HuH-7 (cell line): ENCODE data around the gene SHC3.

Experiments used
- DNase-seq: peaks from one replicate; pipeline ENCODE4 v3.0.0; 2011; ENCODE audit warnings: low spot score

The SHC3 gene

DNA sequence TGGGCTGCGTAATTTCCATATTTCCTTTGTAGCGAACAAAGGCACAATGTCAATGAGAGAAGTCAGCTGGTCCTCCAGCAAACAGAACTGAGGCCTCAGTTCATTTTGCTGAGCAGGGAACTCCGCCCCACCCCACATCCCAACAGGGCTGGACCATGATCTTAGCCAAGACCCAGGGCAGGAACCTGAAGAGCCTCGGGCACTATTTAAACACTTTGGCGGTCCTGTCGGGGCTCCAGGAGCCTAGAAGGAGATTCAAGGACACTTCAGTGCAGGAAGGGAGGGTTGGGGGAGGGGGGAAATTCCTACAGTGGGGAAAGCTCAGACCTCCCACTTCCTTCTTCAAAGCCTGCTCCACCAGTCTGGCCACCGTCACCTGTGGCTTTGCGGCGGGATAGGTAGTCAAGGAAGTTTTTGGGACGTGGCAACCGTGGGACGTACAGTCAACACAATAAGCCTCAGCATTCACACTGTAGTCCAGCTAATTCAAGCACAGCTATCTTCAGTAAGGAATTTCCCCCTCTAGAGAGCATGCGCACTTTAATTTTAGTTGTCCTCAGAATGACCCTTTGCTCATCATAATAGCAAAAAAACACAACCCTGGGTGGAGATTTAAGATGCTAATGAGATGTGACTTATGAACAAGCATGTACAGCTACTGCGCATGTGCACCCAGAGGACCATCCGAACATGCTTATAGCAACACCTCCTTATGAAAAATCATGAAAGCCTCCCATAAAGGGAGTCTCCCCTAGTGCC lies 156.4 kb downstream of the SHC3 start:
- no peak for DNase-seq

GRCh38 chr9:89021154-89021803 lies 157.3 kb downstream of the SHC3 start:
- no peak for DNase-seq

- DNase-seq = no peak
Observed at GRCh38 chr9:89020754-89021153, 157.9 kb downstream of the SHC3 start.

GRCh38 chr9:89015336-89015735 lies 163.3 kb downstream of the SHC3 start:
- no peak for DNase-seq

DNA sequence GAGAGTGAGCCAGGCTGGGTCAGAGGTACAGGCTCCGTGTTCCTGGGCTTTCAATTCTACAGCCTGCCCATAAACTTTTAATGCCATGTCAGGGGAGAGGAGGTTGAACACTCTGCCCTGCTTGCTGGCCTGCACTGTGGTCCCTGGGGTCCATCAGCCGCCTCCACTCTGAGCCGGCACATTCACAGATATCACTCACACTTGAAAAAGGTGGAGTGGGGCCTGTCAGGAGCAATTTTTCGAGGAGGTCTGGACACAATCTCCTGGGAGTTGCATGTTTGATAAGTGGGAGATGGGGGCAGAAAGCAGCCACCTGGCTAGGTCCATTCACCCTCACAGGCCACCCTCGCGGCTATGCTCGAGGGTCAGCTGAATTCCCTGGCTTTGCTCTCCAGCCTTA lies 164.5 kb downstream of the SHC3 start:
- no peak for DNase-seq

DNA sequence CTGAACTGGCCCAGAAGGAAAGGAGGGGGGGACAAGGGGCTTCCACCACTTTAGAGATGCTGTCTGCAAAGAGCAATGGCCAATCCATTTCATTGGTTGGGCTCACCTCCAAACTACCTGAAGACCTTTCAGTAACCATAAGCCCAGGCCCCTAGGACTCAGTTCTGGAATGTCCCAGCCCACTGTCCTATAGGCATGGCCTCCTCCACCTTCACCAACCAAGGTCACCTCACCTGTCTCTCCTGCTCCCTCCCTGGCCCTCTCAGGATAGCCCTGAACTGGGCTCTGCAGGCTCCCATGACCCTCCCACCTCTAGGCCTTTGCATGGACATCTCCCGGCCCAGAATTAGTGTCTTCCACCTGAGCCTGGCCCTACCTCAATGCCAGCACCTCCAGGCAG lies 165.0 kb downstream of the SHC3 start:
- DNase-seq = no peak

DNA sequence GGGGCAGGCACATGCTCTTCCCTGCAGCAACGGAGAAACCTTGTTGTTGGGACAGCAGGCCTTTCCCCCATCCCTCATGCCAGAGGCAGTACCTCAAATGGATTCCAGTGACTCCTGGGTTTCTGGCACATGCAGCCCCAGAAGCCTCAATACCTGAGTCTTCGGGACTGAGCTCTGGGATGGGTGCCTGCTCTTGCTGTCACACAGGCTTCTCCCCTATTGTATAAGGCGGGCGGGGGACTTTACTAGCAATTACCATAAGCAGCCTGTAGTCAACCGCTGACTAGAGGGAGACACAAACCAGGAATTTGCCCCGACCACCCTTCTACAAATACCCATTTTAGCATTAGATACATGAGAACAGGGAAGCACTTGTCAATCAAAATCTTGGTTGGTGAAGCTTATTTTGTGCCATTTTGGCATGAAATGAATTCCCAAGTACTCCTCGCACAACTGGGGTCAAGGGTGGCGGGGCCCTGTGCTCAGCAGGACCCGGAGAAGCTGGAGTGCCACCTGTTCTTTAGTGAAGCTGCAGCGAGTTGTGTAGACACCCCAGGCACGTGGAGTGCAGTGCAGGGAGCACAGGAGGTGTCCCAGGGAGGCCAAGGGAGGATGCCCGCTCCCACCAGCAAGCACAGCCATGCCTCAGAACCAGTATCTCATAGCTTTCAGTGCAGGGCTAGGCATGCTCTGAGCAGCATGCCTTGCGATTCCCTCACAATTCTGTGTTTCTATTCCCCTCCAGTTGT lies 166.2 kb downstream of the SHC3 start:
- DNase-seq = no peak

- DNase-seq = no peak
Observed at GRCh38 chr9:89011683-89012082, 166.9 kb downstream of the SHC3 start.

- no peak for DNase-seq
Observed at GRCh38 chr9:89010526-89011111, 168.0 kb downstream of the SHC3 start.

- no peak for DNase-seq
Observed at GRCh38 chr9:89010056-89010455, 168.6 kb downstream of the SHC3 start.

GRCh38 chr9:89009546-89009840 lies 169.1 kb downstream of the SHC3 start:
- no peak for DNase-seq

DNA sequence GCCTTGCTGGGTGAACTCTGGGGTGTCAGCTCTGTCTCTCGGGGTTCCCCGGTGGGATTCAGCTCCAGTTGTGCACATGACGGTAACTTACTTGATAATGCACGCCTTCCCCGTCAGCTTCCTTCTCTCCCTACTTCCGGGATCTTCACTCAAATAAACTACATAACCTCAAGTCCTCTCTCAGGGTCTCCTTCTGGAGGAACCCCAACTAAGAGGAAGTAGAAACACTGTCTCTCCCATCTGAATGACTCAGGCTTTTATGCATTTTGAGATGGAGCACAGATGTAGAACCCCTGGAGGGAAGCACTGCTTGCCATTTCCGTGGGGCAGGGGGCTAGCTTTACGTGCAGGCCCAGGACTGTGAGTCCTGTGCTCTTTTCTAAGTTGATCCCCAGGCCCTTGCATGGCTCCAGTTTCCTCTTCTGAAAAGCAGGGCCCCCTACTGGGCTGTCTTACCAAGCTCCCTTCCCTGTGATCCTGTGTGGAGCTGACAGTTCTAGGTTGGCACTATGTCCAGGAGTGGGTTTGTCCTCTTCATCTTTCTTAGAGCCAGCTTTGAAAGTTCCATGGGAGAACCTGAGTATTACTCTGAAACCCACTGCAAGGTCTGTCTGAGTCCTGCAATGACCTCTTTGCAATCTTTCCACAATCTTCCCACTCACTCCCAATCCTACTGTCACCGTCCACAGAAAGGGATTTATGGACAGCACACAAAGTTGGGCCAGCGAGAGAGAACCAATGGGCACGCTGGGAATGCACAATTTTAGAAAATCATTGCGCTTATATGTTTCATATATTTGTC lies 169.7 kb downstream of the SHC3 start:
- no peak for DNase-seq

- DNase-seq = no peak
Observed at GRCh38 chr9:89008055-89008743, 170.4 kb downstream of the SHC3 start.

- DNase-seq = no peak
Observed at GRCh38 chr9:89006996-89007967, 171.3 kb downstream of the SHC3 start.

DNA sequence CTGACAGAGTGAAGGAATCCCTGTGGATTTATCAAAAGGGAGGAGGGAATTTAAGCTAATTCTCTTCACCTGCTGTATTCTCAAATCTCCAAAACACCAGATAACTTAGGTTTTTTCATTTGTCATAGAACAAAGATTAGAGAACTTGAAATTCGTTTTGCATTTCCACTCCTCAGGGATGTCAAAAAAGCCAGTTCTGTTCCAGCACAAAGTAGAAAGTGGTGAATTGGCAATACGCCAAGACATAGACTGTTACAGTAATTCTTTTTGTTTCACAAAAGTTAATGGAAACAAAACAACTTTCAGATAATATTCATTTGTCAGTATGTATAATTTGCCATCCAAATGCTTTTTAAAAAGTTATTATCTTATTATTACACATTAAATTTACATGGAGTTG lies 172.4 kb downstream of the SHC3 start:
- no peak for DNase-seq

- DNase-seq = no peak
Observed at GRCh38 chr9:89005323-89005722, 173.3 kb downstream of the SHC3 start.

DNA sequence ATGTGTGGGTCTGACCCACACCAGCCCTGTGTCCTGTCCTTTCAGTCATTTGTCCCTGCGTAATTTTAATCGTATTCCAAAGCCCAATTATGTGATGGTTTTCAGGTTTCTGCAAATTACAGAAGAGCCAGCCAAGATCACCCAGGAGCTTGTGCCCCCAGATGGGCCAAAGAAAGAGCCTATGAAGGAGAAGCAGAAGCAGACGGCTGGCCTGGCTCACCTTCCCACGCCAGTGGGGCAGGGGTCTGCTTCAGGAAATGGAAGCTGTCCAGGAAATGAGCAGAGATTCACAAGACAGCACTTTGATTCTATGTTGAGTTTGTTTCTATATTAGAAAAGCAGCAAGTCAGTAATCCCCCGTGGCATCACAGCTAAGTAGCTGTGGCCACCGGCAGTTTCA lies 175.6 kb downstream of the SHC3 start:
- DNase-seq = no peak

GRCh38 chr9:89001917-89002540 lies 176.6 kb downstream of the SHC3 start:
- no peak for DNase-seq

GRCh38 chr9:89000973-89001916 lies 177.4 kb downstream of the SHC3 start:
- DNase-seq = peak; percentile 77
